ENCODE measurements around the gene AXIN1. TPM values are rescaled to one million over a fixed set of nuclear protein-coding genes. Genes with fewer than 3 reads are reported as not detected.

The AXIN1 gene
- total RNA-seq, 1 experiment from 2014 or later = 43.7 TPM

DNA sequence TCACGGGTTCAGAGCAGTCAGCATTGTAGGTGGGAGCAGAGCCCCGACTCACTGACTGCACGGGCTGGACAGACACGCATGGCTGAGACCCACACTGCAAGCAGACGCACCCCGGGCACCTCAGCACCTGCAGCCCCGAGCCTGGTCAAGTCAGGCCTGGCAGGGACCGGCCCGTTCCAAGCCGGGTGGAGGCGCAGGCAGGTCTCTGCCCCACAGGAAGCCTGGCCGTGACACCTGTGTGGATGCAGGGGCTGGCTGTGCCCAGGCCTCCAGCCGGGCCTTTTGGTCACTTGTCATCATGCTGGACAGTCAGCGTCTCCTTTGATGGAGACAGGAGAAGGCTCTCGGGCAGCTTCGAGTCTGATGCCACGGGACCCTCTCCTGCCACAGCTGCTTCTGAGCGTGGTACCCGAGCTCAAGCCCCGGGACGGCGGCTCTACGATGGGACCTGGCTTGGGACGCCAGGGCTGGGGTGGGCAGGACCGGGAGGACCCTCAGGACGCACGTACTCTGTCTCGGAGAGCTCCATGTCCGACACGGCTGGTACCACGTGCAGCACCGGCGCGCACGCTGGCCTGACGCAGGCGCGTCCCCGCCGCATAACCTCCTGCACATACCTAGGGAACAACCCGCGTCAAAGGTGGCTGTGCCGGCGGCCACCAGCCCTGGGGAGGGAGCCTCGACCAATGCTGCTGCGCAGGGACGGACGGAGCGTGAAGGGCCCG is 61.7 kb downstream of the AXIN1 start:
- DNase-seq (ENCODE audit: unreplicated experiment) = no peak
- H3K4me3 Mint-ChIP-seq (ENCODE audit: unreplicated experiment) = no peak overlapping the region

DNA sequence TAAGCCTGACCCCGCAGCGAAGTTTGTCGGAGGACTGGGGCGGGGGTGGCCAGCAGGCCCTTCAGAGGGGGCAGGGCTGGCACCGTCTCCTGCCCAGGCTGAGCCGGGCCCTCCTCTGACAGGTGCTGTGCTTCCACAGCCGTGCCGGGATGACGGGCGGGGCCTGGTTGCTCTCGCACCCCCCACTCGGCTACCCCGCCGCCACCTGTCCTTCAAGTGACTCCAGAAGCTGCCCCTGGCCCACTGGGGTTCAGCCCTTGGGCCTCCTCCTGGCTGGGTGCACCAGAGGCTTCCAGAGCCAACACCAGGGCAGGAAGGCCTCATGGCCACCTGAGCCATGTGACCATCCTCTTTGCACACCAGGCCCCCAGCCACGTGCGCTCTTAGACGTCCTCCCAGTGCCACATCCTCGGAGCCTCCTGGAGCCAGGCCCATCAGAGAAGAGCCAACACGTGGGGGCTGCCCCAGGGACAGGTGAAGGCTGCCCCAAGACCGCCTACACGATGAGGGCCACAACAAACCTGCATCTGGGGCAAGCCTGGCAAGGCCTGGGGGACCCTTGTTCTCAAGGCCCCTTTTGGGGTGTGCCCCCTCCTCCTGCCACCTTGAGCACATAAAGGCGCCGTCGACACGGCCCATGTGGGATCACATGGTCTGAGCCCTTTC is 62.4 kb downstream of the AXIN1 start:
- POLR2A ChIA-PET = no interaction called here

More for the DNA sequence above, 61.7 kb downstream of the AXIN1 start:
- Mint-ChIP-seq H3K36me3 (ENCODE audit: insufficient read depth, unreplicated experiment) (peaks cover 29% of the 10 kb centered on the region), H3K27me3 (ENCODE audit: insufficient read depth, unreplicated experiment) (no peaks in the 10 kb centered on the region), H3K9me3 (ENCODE audit: unreplicated experiment) (no peaks in the 10 kb centered on the region), H3K4me1 (ENCODE audit: insufficient read depth, unreplicated experiment) (no peaks in the 10 kb centered on the region), H3K27ac (ENCODE audit: low read depth, unreplicated experiment) (no peak overlapping the region)
- no TSS peak for BruUV-seq (replicated peaks)
- POLR2A ChIA-PET = no interaction called here
- intact Hi-C loops (cut with micrococcal nuclease) = no loop called here
- TF ChIP-seq, protein P1, sequence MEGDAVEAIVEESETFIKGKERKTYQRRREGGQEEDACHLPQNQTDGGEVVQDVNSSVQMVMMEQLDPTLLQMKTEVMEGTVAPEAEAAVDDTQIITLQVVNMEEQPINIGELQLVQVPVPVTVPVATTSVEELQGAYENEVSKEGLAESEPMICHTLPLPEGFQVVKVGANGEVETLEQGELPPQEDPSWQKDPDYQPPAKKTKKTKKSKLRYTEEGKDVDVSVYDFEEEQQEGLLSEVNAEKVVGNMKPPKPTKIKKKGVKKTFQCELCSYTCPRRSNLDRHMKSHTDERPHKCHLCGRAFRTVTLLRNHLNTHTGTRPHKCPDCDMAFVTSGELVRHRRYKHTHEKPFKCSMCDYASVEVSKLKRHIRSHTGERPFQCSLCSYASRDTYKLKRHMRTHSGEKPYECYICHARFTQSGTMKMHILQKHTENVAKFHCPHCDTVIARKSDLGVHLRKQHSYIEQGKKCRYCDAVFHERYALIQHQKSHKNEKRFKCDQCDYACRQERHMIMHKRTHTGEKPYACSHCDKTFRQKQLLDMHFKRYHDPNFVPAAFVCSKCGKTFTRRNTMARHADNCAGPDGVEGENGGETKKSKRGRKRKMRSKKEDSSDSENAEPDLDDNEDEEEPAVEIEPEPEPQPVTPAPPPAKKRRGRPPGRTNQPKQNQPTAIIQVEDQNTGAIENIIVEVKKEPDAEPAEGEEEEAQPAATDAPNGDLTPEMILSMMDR (IDR thresholded peaks at IDR 0.05; ENCODE audit: unreplicated experiment) = no peak
- CTCF ChIA-PET = no interaction called here

GRCh38 chr16:289395-289997 is 63.0 kb downstream of the AXIN1 start:
- Mint-ChIP-seq H3K4me1 (ENCODE audit: insufficient read depth, unreplicated experiment) (no peaks in the 10 kb centered on the region), H3K27ac (ENCODE audit: low read depth, unreplicated experiment) (no peak overlapping the region), H3K9me3 (ENCODE audit: unreplicated experiment) (no peaks in the 10 kb centered on the region), H3K36me3 (ENCODE audit: insufficient read depth, unreplicated experiment) (peaks cover 27% of the 10 kb centered on the region), H3K4me3 (ENCODE audit: unreplicated experiment) (no peak overlapping the region), H3K27me3 (ENCODE audit: insufficient read depth, unreplicated experiment) (no peaks in the 10 kb centered on the region)
- ChIA-PET CTCF (no interaction called here), POLR2A (no interaction called here)
- TF ChIP-seq, protein P1 (IDR thresholded peaks at IDR 0.05; ENCODE audit: unreplicated experiment) = no peak
- DNase-seq (ENCODE audit: unreplicated experiment) = no peak
- intact Hi-C loops (cut with micrococcal nuclease) = no loop called here
- BruUV-seq (replicated peaks) = no TSS peak

More for the DNA sequence above, 62.4 kb downstream of the AXIN1 start:
- intact Hi-C loops (cut with micrococcal nuclease) = no loop called here
- peaks cover 27% of the 10 kb centered on the region for H3K36me3 Mint-ChIP-seq (ENCODE audit: insufficient read depth, unreplicated experiment)
- BruUV-seq (replicated peaks) = no TSS peak
- no peaks in the 10 kb centered on the region for H3K27me3 Mint-ChIP-seq (ENCODE audit: insufficient read depth, unreplicated experiment)
- no peaks in the 10 kb centered on the region for H3K4me1 Mint-ChIP-seq (ENCODE audit: insufficient read depth, unreplicated experiment)
- H3K9me3 Mint-ChIP-seq (ENCODE audit: unreplicated experiment) = no peaks in the 10 kb centered on the region
- no peak for DNase-seq (ENCODE audit: unreplicated experiment)
- CTCF ChIA-PET = no interaction called here
- no peak overlapping the region for H3K27ac Mint-ChIP-seq (ENCODE audit: low read depth, unreplicated experiment)
- no peak overlapping the region for H3K4me3 Mint-ChIP-seq (ENCODE audit: unreplicated experiment)
- TF ChIP-seq, protein P1 (IDR thresholded peaks at IDR 0.05; ENCODE audit: unreplicated experiment) = no peak
